Suprapubic skin (tissue), 4 donors: ENCODE results near the gene TTI1.

Experiments
- CTCF ChIP-seq, 2 donors: fragments of 200-600 bp in 1 of 2; fragments of 450-650 bp in 1 of 2; sonication (generic) in 1 of 2; IDR thresholded peaks; one replicate each; pipeline ENCODE4 v1.5.1; 2016 to 2019; ENCODE audit warnings: antibody characterized with exemption in 2 of 2, mild to moderate bottlenecking in 1 of 2, moderate library complexity in 1 of 2
- POLR2A ChIP-seq, 2 donors: fragments of 450-650 bp; IDR thresholded peaks; one replicate each; pipeline ENCODE4 v1.6.1; 2017; ENCODE audit warnings: antibody characterized with exemption in 2 of 2, mild to moderate bottlenecking in 2 of 2, moderate library complexity in 2 of 2
- POLR2AphosphoS5 ChIP-seq, 3 donors: sonication (generic); formaldehyde crosslinking; IDR thresholded peaks; one replicate each; pipeline ENCODE4 v1.6.1; 2017; ENCODE audit warnings: antibody characterized with exemption in 3 of 3

- TF ChIP-seq CTCF (IDR thresholded peaks at IDR 0.05) (no peak), POLR2A (IDR thresholded peaks at IDR 0.05) (no peak), POLR2AphosphoS5 (IDR thresholded peaks at IDR 0.05) (no peak)
Measured at GRCh38 chr20:37946946-37947345, 86.3 kb downstream of the TTI1 start.
